IPS DF 19.7 (cell line): ENCODE measurements around the gene CES2.
"Not testable (repeated sequence)": the region's sequence is repeated elsewhere in the genome, so short reads cannot be mapped to it uniquely, and the experiment has no call there.

Experiments
- DNase-seq: peaks from one replicate; pipeline ENCODE4 v3.0.0-alpha.2; 2013; ENCODE audit warnings: low read depth, low spot score

CES2 gene

GRCh38 chr16:66979011-66979717 is 43.8 kb downstream of the CES2 start:
- DNase-seq: no peak

- no peak for DNase-seq
Measured at GRCh38 chr16:66983033-66983432, 47.7 kb downstream of the CES2 start.

- DNase-seq: no peak
Measured at GRCh38 chr16:66984892-66985311, 49.6 kb downstream of the CES2 start.

DNA sequence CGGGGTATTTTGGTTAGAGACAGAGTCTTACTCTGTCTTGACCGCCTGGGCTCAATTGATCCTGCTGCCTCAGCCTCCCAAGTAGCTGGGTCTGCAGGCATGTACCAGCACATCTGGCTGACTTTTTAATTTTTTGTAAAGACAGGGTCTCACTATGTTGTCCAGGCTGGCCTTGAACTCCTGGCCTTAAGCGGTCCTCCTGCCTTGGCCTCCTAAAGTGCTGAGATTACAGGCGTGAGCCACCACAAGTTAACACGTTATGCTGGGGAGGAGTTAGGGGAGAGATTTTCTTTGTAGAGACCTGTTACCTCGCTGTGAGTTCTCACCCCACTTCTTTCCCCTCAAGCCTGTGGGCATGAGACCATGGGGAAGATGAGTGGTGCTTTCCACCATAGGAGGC is 51.2 kb downstream of the CES2 start:
- DNase-seq: no peak

GRCh38 chr16:66988197-66988788 is 53.0 kb downstream of the CES2 start, which contains the start of gene CES4A:
CES4A (plus strand) TSS chr16:66988589; CDS start chr16:66988773, 184 bp downstream.
- no peak for DNase-seq

DNA sequence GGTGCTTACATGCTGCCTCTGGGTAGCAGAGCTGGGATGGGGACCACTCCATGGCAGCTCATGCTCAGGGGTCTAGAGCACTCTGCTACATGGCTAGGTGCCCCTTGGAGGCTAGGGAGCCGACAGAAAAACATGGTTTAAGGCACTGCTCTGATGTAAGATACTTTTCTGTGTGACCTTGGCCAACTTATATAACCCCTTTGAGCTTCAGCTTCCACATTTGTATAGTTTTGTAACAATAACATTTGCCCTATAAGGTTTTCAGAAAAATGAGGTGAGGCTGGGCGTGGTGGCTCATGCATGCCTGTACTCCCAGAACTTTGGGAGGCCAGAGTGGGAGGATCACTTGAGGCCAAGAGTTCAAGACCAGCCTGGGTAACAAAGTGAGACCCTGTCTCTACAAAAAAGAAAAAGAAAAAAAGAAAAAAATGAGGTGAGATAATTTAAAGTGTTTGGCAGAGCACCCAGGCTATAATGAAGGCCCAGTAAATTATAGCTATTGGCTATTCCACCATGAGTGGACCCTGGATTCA is 56.3 kb downstream of the CES2 start:
- no peak for DNase-seq

- DNase-seq: not testable (repeated sequence)
Measured at GRCh38 chr16:66993558-66993957, 58.2 kb downstream of the CES2 start.
